Measurements from ENCODE around the gene COPG1. TPM values are rescaled to one million over a fixed set of nuclear protein-coding genes. Genes with fewer than 3 reads are reported as not detected.
A peak's percentile ranks its signal among the peaks of the same experiment; 100 is the strongest.

COPG1 gene
- polyA plus RNA-seq, 3 donors = 59.9 to 94.5 (median 60.2) TPM

GRCh38 chr3:129277829-129278271 lies 28.4 kb downstream of the COPG1 start:
- Mint-ChIP-seq H3K9me3 (peaks cover 0 to 1% (median 0%) of the 10 kb centered on the region in 7 donors), H3K4me3 (peak overlapping the region in 1 of 2 donors; percentile 91), H3K36me3 (peaks cover 50 to 53% of the 10 kb centered on the region in 2 donors), H3K27me3 (ENCODE audit: low read depth in 3 of 3) (peaks cover 4 to 8% (median 5%) of the 10 kb centered on the region in 3 donors), H3K4me1 (peaks cover 32% of the 10 kb centered on the region), H3K27ac (peak overlapping the region; percentile 86 to 93 (median 90))
- H3K4me3 ChIP-seq (replicated peaks in 1 of 3; ENCODE audit: low read depth in 2 of 3, low read length in 3 of 3) = peak overlapping the region in 1 of 3 experiments; percentile 87
- WGBS (ENCODE audit: insufficient coverage) = 82% methylated on average over 9 of the region's 11 CpGs
- no peak for TF ChIP-seq CTCF (IDR thresholded peaks at IDR 0.05)
- peaks cover 40 to 52% of the 10 kb centered on the region in 2 donors for H3K36me3 ChIP-seq (replicated peaks in 1 of 2; ENCODE audit: control insufficient read depth in 1 of 2, insufficient read depth in 2 of 2, low read length in 2 of 2)
- peak overlapping the region in 1 of 2 donors; percentile 77 for H3K27ac ChIP-seq (ENCODE audit: low read depth in 1 of 2, low read length in 2 of 2)
- no peak overlapping the region for H3K9ac ChIP-seq (ENCODE audit: insufficient read depth, low read length, poor library complexity, severe bottlenecking)
- H3K4me1 ChIP-seq (ENCODE audit: control insufficient read depth in 1 of 2, insufficient read depth in 2 of 2, low read length in 2 of 2) = peaks cover 26 to 38% of the 10 kb centered on the region in 2 donors
- peaks cover 3% of the 10 kb centered on the region for H4K20me1 ChIP-seq (ENCODE audit: insufficient read depth, low read length)
- no peaks in the 10 kb centered on the region for H3K79me2 ChIP-seq (ENCODE audit: insufficient read depth, low read length)
- peaks cover 0 to 6% of the 10 kb centered on the region in 2 donors for H3K27me3 ChIP-seq (ENCODE audit: control insufficient read depth in 2 of 2, insufficient read depth in 2 of 2, low read length in 2 of 2)
- intact Hi-C loops (cut with micrococcal nuclease) = loop anchor here in 1 of 2 donors (5.0 kb wide), 1 partner anchor 34 kb away; no protein-coding TSS in a partner anchor
- no peaks in the 10 kb centered on the region for H3K9me3 ChIP-seq (replicated peaks in 1 of 2; ENCODE audit: control insufficient read depth in 1 of 2, insufficient read depth in 1 of 2, low read length in 2 of 2)
- H2AFZ ChIP-seq (ENCODE audit: insufficient read depth, low read depth, low read length, poor library complexity, severe bottlenecking) = peak overlapping the region; percentile 93
- peak overlapping the region; percentile 90 for H3K4me2 ChIP-seq (replicated peaks; ENCODE audit: extremely low read depth, low read length, poor library complexity, severe bottlenecking)
- no peak for DNase-seq

- peak within 1 kb of the TSS; percentile 90 for H3K4me2 ChIP-seq (replicated peaks; ENCODE audit: extremely low read depth, low read length, poor library complexity, severe bottlenecking)
- WGBS (ENCODE audit: insufficient coverage) = under 1% methylated on average over 40 of the region's 44 CpGs
- TF ChIP-seq CTCF (IDR thresholded peaks at IDR 0.05) = no peak
- Mint-ChIP-seq H3K27me3 (ENCODE audit: low read depth in 3 of 3) (peaks cover 4 to 8% (median 5%) of the 10 kb centered on the region in 3 donors), H3K27ac (peak within 1 kb of the TSS; percentile 86 to 93 (median 90)), H3K4me3 (peak within 1 kb of the TSS; percentile 98 to 99), H3K9me3 (peaks cover 0 to 1% (median 0%) of the 10 kb centered on the region in 7 donors), H3K4me1 (peaks cover 35% of the 10 kb centered on the region), H3K36me3 (peaks cover 45 to 49% of the 10 kb centered on the region in 2 donors)
- intact Hi-C loops (cut with micrococcal nuclease) = loop anchor here in 1 of 2 donors (5.0 kb wide), 1 partner anchor 34 kb away; no protein-coding TSS in a partner anchor
- DNase-seq = peak; percentile 82 to 88 (median 86)
- H3K9ac ChIP-seq (ENCODE audit: insufficient read depth, low read length, poor library complexity, severe bottlenecking) = peak within 1 kb of the TSS; percentile 81
- peak within 1 kb of the TSS; percentile 70 to 87 (median 75) for H3K4me3 ChIP-seq (replicated peaks in 1 of 3; ENCODE audit: low read depth in 2 of 3, low read length in 3 of 3)
- H2AFZ ChIP-seq (ENCODE audit: insufficient read depth, low read depth, low read length, poor library complexity, severe bottlenecking) = peak within 1 kb of the TSS; percentile 93
- peak within 1 kb of the TSS; percentile 42 to 77 for H3K27ac ChIP-seq (ENCODE audit: low read depth in 1 of 2, low read length in 2 of 2)
- H4K20me1 ChIP-seq (ENCODE audit: insufficient read depth, low read length) = peaks cover 3% of the 10 kb centered on the region
- H3K79me2 ChIP-seq (ENCODE audit: insufficient read depth, low read length) = peaks cover 3% of the 10 kb centered on the region
- H3K4me1 ChIP-seq (ENCODE audit: control insufficient read depth in 1 of 2, insufficient read depth in 2 of 2, low read length in 2 of 2) = peaks cover 26 to 39% of the 10 kb centered on the region in 2 donors
- peaks cover 34 to 45% of the 10 kb centered on the region in 2 donors for H3K36me3 ChIP-seq (replicated peaks in 1 of 2; ENCODE audit: control insufficient read depth in 1 of 2, insufficient read depth in 2 of 2, low read length in 2 of 2)
- peaks cover 0 to 6% of the 10 kb centered on the region in 2 donors for H3K27me3 ChIP-seq (ENCODE audit: control insufficient read depth in 2 of 2, insufficient read depth in 2 of 2, low read length in 2 of 2)
- no peaks in the 10 kb centered on the region for H3K9me3 ChIP-seq (replicated peaks in 1 of 2; ENCODE audit: control insufficient read depth in 1 of 2, insufficient read depth in 1 of 2, low read length in 2 of 2)
Observed at GRCh38 chr3:129278439-129278965, 29.1 kb downstream of the COPG1 start, which contains the start of gene HMCES. TSS of gene HMCES (plus strand) at chr3:129278870. CDS start at chr3:129279733, 863 bp downstream.
